Pulmonary artery endothelial cell (primary cell): ENCODE results near the gene UTF1. TPM values are rescaled to one million over a fixed set of nuclear protein-coding genes. Genes with fewer than 3 reads are reported as not detected.
"Not testable (repeated sequence)": the region's sequence is repeated elsewhere in the genome, so short reads cannot be mapped to it uniquely, and the experiment has no call there.

Experiments used
- DNase-seq: peaks from one replicate; pipeline ENCODE4 v3.0.0-alpha.2; 2011; ENCODE audit warnings: low read depth, low spot score
- total RNA-seq: library from RNA; depleted of rRNA; stranded (reverse); fragments of >200 nt; gene quantifications from 2 replicates; pipeline ENCODE4 v1.2.3, GENCODE V29; 2014

The UTF1 gene
- total RNA-seq, 1 donor from 2014 or later = not detected

- DNase-seq = no peak
Observed at GRCh38 chr10:133264461-133264860, 34.4 kb downstream of the UTF1 start.

GRCh38 chr10:133265052-133265451 lies 35.0 kb downstream of the UTF1 start:
- not testable (repeated sequence) for DNase-seq

GRCh38 chr10:133266056-133266795 lies 36.2 kb downstream of the UTF1 start:
- no peak for DNase-seq

- DNase-seq = no peak
Observed at GRCh38 chr10:133267293-133267692, 37.3 kb downstream of the UTF1 start.

GRCh38 chr10:133267829-133268228 lies 37.8 kb downstream of the UTF1 start:
- no peak for DNase-seq

- no peak for DNase-seq
Observed at GRCh38 chr10:133268532-133268931, 38.5 kb downstream of the UTF1 start.

- DNase-seq = no peak
Observed at GRCh38 chr10:133269367-133269766, 39.4 kb downstream of the UTF1 start.

- no peak for DNase-seq
Observed at GRCh38 chr10:133270204-133270603, 40.2 kb downstream of the UTF1 start.

GRCh38 chr10:133270773-133271297 lies 40.8 kb downstream of the UTF1 start:
- no peak for DNase-seq

- no peak for DNase-seq
Observed at GRCh38 chr10:133271521-133272300, 41.7 kb downstream of the UTF1 start.

- no peak for DNase-seq
Observed at GRCh38 chr10:133272301-133272963, 42.4 kb downstream of the UTF1 start.

- DNase-seq = no peak
Observed at GRCh38 chr10:133272964-133273420, 43.0 kb downstream of the UTF1 start.

GRCh38 chr10:133273534-133274143 lies 43.6 kb downstream of the UTF1 start:
- DNase-seq = no peak

- no peak for DNase-seq
Observed at GRCh38 chr10:133274751-133275683, 45.0 kb downstream of the UTF1 start.

- DNase-seq = no peak
Observed at GRCh38 chr10:133275684-133276092, 45.7 kb downstream of the UTF1 start.

GRCh38 chr10:133276100-133276434 lies 46.0 kb downstream of the UTF1 start:
- no peak for DNase-seq

GRCh38 chr10:133276435-133277201 lies 46.6 kb downstream of the UTF1 start, which contains the start of gene ADAM8:
Gene ADAM8, minus strand, starts transcription at chr10:133276868. Its CDS starts 51 bp downstream, at chr10:133276817.
- no peak for DNase-seq

- no peak for DNase-seq
Observed at GRCh38 chr10:133277277-133277992, 47.4 kb downstream of the UTF1 start.
